Measurements from ENCODE around the gene C22orf42.

The C22orf42 gene

DNA sequence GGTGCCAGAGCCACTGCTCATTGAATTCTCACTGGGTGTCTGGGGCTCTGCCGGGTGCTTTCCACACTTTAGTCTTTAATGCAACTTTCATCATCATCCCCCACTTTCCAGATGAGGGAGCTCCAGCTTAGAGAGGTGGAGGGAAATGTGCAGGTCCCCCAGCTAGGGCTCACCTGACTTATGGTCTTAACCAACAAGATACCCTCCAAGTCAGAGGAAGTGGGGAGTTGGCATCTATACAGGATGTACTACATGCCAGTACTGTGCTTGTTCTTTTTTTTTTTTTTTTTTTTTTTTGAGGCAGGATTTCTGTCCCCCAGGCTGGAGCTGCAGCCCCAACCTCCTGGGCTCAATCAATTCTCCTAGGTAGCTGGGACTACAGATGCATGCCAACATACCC is 26.3 kb downstream of the C22orf42 start:
- no peak for DNase-seq

DNA sequence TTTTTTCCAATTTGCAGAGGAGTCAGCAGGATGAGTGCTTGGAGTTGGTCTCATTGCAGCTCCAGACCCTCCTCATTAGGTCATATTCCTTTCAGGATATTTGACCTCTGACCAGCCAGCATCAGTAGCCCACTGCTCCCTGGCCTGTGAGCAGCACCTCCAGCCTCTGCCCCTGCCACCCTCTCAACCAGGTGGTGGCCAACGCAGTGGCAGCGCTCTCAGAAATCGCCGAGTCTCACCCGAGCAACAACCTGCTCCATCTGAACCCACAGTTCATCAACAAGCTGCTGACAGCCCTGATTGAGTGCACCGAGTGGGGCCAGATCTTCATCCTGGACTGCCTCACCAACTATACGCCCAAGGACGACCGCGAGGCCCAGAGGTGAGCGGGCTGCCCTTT is 27.0 kb downstream of the C22orf42 start:
- DNase-seq: no peak

DNA sequence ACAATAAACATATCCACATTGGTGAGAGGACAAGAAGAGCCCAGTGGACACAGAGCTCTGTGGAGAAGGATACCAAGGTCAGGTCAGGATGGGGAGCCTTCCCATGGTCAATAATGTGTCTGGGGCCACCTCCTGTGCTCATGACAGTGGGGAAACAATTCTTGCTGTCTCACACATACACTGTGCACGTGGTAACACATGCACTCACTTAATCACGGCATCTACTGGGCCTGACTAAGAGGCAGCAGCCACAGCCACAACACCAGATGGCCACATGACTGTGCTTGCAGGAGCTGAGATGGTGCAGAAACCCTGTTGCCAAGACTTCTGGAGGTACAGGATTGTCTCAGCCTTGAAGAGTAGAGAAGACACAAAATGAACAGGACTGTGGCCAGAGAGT is 28.6 kb downstream of the C22orf42 start:
- DNase-seq: no peak

DNA sequence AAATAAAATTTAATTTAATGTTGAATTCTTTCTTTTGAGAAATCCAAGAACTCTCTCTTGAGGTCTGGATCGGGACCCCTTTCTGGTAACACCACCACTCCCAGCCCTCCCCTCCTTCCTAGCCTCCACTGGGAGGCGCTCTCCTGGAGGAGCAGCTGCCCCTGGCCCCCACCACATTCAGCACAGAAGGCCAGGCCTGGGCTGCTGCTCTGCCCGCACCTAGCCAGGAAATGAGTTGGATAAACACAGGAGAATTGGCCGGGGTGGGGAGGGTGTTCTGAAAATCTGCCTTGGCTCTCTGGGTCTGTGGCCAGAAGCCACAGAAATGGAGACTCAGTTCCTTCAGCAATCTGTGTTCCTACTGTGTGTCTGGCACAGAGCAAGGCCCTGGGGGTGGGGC is 31.2 kb downstream of the C22orf42 start:
- no peak for DNase-seq

DNA sequence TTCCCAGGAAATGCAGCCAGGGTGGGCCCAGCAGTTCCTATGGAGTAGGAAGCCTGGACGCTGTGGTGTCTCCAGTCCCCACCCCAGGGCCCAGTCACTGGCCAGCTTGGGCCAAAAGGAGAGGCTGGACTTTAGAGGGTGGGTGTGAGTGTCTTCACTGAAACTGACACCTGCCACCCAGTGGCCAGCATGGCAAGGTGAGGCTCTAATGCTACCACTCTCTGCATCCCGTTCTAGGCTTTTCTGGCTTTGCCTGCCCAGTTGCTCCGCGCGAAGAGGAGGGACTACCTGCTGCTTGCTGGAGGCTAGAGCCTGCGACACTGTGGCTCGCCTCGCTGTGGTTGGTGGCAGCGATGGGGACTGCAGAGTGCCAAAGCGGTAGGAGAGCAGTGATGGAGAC is 35.4 kb downstream of the C22orf42 start:
- DNase-seq: no peak

DNA sequence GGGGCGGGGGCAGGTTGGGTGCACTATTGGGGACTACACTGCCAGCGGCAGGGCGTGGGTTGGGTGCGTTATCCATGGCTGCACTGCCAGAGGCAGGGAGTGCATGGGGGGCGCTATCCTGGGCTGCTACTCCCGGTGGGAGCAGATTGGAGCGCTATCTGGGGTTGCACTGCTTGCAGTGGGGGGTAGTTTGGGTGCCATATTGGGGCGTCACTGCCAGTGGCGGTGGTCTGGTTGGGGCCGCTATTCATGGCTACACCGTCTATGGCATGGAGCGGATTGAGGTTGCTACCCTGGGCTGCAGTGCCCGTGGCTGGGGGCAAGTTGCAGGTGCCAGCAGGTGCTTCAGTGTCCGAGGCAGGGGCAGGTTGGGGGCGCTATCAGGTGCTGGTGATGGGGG is 36.2 kb downstream of the C22orf42 start:
- DNase-seq: no peak

DNA sequence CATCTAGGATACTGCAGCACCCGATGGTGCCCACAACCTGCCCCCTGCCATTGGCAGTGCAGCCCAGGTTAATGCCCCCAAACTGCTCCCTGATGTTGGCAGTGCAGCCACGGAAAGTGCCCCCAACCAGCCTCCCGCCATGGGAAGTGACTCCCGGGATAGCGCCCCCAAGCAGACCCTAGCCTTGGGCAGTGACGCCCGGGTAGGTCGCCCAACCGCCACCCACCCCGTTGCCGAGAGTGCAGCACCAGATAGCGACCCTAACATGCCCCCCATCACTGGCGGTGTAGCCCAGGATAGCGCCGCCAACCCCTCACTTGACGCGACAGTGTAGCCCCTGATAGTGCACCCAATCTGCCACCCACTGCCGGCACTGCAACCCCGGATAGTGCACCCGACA is 38.5 kb downstream of the C22orf42 start:
- no peak for DNase-seq

DNA sequence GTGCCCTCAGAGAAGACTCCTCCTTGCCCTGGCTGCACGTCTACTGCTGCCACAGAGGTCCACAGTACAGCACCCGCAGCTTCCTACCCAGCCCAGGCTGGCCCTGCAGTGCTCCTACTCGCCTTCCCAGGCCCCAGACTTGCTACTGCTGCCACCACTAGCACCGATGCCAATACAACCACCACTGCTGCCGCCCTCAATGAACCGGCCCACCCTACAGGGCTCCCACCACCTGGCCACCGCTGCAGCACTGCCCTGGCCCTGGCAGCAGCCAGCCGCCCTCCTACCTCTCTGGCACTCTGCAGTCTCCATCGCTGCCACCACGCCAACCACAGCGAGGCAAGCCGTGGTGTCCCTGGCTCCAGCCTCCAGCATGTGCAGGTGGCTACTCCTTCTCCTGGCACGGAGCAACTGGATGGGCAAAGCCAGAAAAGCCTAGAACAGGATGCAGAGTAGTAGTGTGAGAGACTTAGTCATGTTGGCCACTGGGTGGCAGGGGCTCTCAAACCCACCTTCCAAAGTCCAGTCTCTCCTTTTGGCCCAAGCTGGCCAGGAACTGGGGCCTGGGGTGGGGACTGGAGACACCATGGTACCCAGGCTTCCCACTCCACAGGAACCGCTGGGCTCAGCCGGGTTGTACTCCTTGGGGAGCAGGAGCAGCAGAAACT is 39.4 kb downstream of the C22orf42 start:
- DNase-seq: no peak

DNA sequence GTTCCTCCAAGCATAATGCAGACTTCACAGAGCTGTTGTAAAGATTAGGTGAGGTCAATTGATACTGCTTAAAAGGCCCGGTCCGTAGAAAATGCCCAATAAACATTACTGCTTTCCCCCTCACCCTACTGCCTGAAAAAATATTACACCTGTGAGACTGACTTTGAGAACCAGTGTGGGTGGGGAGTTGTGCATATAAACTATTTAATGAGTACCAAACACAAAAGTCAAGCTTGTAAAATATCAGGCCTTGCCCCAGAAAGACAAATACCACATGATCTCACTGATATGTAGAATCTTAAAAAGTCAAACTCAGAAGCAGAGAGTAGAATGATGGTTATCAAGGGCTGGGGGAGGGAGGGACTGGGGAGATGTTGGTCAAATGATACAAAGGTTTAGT is 46.7 kb downstream of the C22orf42 start:
- DNase-seq: no peak

DNA sequence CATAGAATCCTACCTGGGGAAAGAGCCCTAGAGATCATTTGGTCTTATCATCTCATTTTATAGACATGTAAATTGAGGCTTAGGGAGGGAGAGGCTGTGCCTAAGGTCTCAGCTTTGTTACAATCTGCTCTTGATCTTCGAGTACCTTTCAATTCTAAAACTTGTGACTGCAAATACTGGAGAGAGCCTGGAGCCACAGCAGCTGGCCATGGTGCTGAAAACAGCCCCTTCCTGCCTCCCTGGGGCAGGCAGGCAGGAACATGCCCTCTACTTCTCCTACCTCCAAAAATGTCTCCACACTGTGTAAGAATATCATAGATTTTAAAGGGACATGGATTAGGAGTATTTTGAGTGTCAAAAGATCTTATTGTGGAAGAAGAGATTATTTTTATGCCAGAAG is 52.2 kb downstream of the C22orf42 start:
- no peak for DNase-seq

DNA sequence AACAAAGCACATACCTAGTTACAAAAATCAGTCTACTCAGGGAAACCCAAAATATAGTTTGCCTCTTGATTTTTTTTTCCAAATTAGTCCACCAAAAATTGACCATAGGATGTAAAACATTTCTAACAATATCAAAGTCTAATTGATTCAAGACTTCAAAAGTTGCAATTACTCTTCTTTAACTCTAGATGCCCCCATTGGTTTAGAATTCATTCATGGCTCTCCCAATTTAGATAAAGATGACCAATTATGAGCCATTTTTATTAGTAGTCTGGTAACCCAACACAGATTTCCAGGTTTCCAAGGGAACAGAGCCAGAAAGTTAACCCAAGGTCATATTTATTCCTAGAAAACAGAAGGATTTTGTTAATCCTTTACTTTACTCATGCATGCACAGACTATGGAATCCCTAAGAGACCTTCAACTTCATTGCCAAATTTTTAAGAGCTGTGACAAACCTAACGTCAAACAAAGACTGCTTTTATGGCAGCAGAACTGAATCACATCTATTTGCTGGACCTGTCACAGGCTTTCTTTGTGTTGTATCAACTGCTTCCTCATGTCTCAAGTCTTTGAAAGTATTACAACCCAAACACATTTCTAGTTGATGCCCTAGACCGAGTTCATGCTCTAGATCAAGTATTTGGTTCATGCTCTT is 55.3 kb downstream of the C22orf42 start:
- peak; percentile 4 for DNase-seq

DNA sequence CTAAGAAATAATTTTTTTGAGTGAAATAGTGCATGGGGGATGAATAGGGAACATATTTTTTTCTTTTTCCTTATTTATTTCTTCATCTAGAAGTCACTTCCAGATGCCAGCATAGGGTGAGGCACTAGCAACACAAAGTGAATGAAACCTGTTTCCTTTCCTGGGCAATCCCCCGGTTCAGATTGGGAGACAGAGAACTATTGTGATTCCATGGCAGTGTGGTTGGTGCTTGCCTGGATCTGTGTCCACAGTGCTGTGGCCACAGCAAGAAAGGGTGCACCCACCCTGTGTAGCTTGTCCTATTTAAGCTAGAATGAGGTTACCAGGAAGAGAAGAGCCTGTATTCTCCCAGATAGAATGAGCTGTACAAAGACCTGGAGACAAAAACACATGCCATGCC is 58.4 kb downstream of the C22orf42 start:
- DNase-seq: no peak

Data from NCI-H446 treated with DMSO at 0.1 percent for 48 hours (cell line).